Left lobe of liver (tissue), 2 donors: ENCODE results near the gene USH1C. TPM values are rescaled to one million over a fixed set of nuclear protein-coding genes. Genes with fewer than 3 reads are reported as not detected.

Experiments used
- ATAC-seq: fragments of 200-7000 bp; cut with Tn5 transposase; one replicate; pipeline ENCODE4 v1.9.1; 2020; ENCODE audit warnings: mild to moderate bottlenecking, moderate library complexity
- DNase-seq: peaks from one replicate; pipeline ENCODE4 v3.0.0-alpha.2; 2020; ENCODE audit warnings: low spot score
- total RNA-seq: library from RNA; stranded (reverse); gene quantifications from one replicate; pipeline ENCODE4 v1.2.1, GENCODE V29; 2021
- donor health status: DM: no; HTN: no; CAD: no; lungs with moderate emphysema.
- donor health status: DM: no; HTN: yes; CAD: no.

USH1C gene
- total RNA-seq, 1 donor from 2014 or later = 1.2 TPM

DNA sequence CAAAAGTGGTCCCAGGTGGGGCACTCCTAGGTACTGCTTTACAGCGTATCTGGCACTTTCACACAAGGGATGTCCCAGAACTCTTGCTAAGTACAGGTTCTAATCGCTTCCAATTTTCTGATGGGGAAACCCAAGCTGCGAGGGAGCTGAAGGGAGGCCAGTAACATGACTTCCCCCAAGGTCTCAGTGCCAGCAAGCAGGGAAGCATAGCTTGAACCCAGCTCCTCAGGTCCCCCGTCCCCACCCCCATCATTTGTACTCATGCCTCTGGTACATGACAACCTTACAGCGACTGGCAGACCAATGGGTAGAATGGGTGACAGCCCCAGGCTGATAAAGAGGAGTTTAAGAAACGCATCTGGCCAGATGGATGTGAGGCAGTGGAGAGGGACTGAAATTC, 66.9 kb downstream of the USH1C start:
- ATAC-seq (no peak), DNase-seq (no peak)

DNA sequence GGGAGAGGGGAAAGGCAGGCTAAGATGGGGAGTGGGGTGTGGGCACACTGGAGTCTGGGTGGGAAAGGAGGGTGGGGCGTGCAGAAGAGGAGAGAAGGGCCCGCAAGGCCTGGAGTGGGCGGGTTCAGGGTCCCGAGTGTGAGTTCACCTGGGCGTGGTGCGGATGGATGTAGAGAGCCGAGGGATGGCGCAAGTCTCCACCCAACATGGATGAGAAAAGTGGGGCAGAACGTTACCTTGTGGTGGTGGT, 67.2 kb downstream of the USH1C start:
- DNase-seq = no peak
- no peak for ATAC-seq

DNA sequence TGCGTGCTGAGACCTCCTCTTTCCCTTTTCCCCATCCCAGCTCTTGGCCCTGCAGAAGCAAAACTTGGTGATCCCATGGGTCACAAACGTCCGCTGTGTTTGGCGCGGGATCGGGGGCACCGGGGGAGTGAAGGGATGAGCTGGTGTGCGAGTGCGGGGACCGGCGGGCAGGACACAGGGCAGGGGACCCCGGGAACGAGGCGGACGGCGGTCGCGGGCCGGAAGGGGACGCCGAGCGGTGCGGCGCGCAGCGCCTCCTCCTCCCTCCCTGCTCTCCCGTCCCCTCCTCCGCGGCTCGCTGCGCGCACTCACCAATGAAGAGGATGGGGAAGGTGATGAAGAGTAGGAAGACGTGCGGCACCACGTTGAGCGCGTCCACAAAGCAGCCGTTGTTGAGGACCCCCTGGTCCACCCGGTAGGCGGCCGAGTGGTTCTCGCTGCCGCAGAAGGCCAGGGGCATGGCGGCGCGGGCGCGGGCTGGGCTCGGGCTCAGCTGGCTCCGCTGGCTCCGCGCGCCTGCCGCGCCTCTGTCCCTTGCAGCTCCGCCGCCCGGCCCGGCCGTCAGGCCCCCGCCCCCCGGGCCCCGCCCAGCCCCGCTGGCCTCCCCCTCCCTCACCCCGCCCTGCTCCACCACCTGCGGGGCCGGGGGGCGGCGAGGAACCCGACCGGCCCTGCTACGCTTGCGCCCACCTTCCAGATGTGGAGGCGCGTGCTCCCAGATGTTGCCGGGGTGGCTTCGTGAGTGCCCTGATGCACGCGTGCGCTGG, 67.7 kb downstream of the USH1C start, which contains the start of gene ABCC8:
TSS of gene ABCC8 (minus strand) at position 529 of the 767 bp plus-strand sequence. CDS start at position 460, 69 bp downstream.
- ATAC-seq (no peak), DNase-seq (no peak)

DNA sequence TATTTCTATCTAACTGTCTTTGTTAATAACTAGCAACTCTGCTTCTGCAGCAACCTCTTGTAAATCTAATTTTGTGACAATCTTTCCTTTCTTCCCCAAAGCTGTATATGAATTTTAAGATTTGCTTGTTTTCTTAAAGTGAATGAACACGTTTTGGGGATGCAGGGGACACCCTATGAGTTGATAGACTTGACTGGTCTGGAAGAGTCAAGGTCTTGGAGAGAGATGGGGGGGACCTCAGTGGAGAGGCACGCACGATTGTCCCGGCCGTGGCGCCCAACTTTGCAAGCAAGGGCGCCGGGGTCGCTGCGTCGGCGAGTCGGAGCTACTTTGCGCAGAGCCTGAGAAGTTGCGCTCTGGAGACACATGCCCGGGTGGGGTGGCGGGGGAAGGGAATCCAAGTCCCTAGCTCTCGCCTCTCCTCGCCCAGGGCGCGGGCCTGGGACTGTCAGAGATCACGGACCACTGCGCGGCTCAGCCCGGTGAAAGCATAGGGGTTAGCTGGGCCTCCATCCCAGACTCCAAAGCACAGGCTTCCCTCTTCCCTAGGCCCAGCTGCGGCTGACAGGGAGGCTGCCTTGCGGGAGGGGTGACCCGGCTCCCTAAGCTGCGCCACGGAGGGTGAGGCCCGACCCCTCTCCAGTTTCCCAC, 68.4 kb downstream of the USH1C start:
- DNase-seq (no peak), ATAC-seq (no peak)

DNA sequence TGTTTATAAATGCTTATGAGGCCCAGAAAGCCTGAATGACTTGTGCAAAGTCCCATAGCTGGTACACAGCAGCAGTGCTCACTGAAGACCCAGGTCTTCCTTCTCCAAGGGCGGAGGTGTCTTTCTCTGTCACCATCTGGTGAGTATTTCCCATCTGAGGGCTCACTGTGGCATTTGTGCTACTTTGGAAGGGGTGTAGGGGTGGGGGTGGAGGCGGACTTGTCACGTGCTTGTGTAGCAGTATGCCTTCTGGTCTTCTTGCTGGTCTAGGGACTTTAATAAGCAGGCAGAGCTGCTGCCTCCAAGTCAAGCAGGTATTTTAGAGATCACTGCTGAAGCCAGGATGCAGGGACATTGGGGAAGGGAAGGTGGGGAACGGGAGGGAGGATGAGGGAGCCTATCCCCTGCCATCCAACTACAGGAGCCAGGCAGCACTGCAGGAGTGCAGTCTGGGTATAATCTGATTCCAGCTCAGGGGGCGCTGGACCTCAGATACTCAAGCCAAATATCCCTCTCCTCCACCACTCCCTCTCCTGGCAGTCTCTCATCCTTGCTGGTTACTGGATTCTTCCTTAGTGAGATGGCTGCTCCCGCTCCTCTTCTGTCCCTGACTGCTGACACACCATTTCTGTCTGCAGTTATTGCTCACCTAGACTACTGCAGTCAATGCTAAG, 71.0 kb downstream of the USH1C start:
- no peak for ATAC-seq
- no peak for DNase-seq

DNA sequence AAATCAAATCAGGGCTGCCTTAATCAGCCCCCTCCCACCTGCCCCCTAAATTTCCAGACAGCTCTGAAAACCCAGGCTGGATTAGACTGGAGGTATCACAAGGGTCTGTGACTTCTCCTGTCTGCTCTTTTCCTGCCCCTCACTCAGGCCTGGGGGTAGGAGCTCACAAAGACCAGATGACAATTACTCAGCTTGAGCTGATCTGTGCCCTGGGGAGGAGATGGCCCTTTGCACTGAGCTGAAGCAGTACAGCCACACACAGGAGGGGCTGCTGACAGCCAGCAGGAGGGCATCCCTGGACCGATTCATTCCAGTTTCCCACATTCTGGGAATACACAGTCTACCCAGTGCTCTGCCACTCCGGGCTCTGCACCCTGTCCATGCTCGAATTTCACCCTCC, 71.7 kb downstream of the USH1C start:
- DNase-seq (no peak), ATAC-seq (no peak)

DNA sequence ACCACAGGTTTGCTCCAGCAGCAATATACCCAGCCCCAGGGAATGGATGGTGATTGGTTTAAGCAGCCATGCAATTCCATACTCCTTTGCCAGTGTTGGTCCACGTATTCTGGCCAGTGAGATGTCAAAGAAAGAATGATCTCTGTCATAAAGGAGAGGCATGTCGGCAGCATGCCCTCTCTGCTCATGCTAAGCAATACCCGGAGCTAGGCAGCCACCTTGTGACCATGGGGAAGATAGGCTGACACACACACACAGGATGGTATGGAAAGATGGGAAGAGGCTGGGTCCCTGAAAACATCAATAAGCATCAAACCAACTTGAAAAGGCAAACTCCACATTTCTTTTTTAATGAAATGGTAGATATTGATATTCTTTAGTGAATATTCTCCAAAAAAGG, 72.7 kb downstream of the USH1C start:
- peak; percentile 50 for DNase-seq
- peak; percentile 87 for ATAC-seq

DNA sequence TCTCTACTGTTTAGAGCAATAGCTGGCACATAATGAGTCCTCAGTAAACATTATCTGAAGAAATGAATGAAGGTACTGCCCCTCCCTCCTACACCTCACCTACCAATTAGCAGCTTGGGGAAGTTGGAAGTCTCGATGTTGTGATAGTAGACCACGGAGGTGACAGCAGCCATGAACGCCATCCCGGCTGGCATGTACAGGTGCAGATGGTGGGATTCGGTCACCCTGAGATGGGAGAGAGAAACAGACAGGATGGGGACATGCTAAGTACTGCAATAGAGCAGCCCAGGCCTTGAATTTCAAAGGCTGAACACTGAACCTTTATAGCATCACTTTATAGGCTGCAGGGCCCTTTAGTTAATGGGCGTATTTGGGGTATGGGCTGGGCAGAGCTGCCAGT, 74.2 kb downstream of the USH1C start:
- no peak for ATAC-seq
- DNase-seq = no peak

DNA sequence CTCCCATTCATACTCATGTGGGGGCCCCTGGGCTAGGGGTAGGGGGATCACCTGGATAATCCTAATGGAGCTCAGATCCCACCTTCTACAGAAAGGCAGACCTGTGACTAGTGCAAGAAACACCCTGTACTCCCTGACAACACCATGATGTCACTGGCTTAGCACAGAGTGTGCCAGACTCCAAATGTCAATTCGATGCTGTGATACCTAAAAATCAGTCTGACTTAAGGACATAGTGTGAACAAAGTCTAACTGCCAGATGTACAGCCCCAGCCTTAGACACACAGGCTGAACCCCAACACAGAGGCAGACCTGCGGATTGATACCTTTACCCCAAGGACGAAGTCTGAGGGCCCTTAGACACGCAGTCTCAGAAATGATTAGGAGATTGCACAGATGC, 76.1 kb downstream of the USH1C start:
- ATAC-seq (no peak), DNase-seq (no peak)

DNA sequence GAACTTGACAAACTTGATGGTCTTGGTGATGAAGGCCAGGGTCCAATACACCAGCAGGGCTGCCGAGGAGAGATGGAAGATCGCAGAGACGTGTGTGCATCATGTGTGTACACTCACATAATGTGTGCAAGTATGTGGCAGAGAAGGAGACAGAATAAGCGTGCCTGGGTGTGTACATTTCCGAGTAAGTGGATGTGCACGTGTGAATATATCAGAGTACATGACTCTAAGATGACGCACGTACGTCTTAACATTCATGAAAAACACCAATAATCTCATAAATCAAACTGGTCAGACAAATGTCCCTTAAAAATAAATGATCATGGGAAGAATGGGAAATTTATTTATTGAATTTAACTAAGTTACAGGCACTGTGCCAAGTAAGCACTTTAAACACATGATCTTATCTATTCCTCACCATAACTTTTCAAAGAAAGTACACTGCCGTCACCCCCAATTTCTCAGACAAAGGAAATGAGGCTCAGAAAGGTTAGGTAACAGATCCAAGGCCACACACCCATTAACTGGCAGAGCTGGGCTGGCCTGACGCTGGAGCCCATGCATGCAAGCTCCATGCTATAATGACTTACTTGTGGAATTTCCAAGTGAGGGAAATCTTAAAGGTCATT, 80.6 kb downstream of the USH1C start:
- DNase-seq (no peak), ATAC-seq (no peak)

DNA sequence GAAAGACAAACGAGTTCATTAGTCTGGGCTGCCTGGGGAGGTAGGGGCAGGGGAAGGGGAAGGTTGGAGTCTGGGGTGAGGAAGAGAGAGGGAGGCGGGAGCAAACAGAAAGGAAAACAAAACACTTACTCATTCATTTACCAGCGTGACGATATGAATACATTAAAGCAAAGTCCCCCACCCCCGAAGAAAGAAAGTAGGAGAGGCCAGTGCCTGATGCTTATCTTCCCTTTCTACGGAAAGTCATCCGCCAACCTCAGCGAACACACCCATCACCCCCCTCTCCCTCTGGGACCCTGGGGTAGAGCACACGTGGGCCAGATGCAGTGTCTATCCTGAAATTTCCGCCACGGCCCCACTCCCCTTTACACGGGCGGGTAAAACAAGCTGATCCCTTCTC, 81.3 kb downstream of the USH1C start:
- ATAC-seq (no peak), DNase-seq (no peak)

DNA sequence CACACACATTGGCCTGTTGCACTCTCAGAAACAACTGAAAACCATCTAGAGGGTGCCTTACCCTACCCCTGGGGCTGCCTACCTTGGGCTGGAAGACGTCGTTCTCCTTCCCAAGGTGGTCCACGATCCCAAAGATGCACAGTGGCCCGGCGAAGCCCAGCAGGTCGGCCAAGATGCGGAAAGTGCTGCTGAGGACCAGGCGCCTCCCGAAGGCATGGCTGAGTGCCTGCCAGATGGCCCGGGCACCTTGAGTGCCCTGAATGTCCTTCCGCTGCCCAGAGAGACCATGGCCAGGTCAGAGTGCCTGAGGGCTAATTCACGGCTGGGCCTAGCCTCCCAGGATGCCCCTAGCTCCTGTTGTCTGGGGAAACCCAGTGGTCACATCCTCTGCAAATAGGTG, 83.8 kb downstream of the USH1C start:
- DNase-seq (no peak), ATAC-seq (no peak)

DNA sequence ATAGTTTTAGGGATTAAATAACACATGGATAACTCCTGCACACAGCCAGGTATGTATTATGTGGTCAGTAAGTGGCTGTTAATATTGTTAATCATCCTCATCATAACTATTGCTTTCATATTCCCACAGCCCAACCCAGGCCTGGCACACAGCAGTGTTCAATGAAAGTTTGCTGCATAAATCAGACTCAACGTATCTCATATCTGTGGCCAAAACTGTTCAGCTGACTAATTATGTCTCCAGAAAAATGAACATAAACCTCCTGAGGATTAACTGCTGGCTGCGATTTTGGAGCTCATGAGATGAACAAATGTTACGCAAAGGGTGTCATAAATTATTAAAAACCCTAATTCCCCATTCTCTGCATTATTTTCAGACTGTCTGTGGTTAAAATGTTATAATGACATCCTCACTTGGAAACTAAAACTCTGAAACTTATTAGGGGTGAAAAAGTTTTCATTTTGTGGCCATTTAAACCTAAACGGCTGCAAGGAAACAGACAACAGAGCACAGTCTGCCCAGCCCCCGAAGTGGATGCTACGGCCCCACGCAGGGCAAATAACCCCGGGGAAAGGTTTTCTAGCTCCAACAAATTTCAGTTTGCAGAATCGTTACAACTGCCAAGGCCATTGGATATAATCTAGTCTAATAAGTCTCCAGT, 84.8 kb downstream of the USH1C start:
- DNase-seq (no peak), ATAC-seq (no peak)

DNA sequence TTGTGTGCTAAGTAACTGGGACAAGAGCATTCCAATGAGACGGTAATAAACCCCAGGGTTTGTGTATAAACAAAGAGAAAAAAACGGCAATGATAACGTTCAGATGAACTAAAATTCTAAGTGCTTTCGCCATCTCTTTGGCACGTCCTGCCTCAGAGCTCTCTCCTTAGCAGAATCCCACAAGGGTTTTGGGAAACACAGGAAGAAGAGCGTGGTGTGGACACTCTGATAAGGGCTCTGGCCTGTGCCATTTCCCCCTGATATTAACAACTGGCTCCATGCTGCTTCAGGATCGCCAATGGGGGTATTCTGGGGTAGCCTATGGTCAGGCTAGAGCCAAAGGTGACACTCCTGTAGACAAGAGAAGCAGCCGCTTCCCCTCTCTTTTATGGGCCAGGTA, 85.9 kb downstream of the USH1C start:
- ATAC-seq (no peak), DNase-seq (no peak)

DNA sequence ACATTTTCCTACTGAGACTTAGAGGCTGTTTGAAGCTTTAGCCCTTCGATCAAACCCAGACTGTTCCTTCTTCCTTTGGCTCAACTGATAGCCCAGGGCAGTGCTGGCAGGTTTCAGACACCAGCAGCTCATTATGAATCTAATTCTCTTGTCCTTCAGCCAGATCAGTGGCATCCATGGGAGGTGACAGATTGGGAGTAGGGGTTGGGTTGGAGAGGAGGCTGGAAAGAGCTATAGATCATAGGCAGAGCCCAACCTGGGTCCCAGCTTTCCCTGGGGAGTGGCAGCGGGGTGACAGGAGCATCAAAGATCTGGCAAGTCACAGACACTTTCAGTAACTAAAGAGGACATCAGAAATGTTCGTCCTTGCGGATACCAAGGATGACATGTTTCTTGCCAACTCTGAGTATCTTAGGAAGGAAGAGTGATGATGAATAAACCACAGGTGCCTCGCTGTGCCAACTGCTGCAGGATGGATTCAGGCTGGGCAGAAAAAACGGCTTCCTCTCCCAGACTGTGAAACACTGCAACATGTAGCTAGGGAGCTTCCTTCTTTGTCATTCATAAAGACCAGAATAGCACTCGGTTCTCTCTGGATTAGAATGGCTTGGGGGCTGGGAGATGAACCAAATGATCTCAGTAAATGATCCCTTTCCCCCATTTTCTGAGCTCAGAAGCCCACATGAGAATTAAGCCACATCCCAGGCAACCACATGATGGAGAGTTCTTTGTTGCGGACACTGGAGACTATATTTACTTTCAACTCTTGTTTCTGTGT, 86.6 kb downstream of the USH1C start:
- no peak for ATAC-seq
- DNase-seq = no peak

DNA sequence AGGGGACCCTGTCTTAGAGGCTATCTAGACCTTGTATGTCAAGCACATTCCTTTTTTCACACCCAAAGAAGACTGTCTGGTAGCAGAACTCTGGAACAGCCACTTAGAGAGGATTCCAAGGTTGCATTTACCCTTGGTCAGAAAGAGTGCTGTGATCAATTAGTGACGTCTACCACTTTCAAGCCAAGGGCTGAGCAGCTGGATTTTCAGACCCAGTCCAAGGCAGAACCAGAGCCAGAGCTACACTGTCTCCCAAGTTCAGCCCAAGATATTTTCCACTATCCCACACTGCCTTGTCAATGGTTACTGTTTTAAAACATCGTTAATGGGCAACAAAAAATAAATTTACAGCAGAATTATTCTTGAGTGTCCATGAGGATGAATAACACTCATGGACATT, 91.5 kb downstream of the USH1C start:
- ATAC-seq = no peak

DNA sequence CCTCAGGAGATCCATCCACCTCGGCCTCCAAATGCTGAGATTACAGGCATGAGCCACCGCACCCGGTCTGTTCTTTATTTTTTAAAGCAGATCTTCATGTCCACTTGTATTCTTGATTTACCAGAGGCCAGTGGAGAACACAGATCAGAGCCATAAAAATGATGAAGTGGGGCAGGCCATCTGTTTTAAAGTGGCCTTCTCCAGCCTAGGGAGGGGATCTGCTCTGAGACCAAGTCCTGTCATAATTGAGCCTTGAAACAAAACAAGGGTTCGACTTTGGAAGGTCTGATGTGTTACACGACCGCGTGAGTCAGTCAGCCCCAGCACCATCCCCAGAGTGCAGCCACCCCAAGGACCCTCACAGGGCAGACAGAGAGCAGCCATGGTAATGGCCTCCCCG, 95.1 kb downstream of the USH1C start:
- DNase-seq = no peak
- ATAC-seq = no peak

More for the DNA sequence above, 91.5 kb downstream of the USH1C start:
- no peak for DNase-seq

DNA sequence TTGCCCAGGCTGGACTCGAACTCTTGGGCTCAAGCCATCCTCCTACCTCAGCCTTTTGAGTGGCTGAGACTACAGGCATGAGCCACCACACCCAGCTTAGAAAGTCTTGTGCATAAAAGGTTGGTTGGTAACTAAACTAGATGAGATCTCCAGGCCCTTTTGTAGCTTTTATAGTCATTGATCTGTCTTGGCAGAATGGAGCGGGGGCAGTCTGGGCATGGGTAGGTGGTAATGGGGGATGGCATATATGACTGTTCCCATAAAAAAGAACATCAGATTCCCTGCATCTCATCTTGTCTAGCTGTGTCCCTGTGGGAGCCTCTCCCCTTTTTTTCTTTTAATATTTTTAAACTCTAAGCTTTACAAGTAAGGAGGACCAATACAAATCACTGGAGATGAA, 97.7 kb downstream of the USH1C start:
- ATAC-seq = no peak
- DNase-seq = no peak

DNA sequence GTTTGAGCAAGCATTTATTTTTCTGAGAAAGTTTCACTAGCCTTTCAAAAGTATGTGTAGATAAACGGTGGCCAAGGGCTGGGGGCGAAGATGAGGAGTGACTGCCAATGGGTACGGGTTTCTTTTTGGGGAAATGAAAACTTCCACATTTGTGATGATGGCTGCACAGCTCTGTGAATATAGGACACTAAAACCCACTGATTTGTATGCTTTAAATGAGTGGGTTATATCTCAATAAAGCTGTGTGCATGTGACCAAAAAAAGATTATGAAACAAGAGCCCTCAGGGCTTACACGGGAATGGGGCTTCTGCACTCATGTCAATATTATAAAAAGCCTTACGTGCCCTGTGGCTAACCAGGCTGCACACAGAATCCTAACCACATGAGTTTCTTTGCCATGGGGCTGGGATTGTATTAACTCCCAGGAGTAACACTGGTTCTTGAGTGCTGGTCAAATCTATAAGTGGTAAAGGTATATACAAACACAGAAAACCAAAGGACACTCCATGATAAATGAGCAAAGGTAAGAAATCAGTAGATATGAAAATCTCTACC, 98.9 kb downstream of the USH1C start:
- ATAC-seq = no peak
- no peak for DNase-seq
